K562 (cell line): ENCODE data around the gene ZDHHC18. TPM values are rescaled to one million over a fixed set of nuclear protein-coding genes. Genes with fewer than 3 reads are reported as not detected.
A peak's percentile ranks its signal among the peaks of the same experiment; 100 is the strongest.

Experiments
- ATAC-seq: fragments of 200-7000 bp; cut with Tn5 transposase; 3 replicates; pipeline ENCODE4 v1.9.1; 2020; ENCODE audit warnings: moderate library complexity
- BruUV-seq: library from RNA; stranded (reverse); fragments of 400-500 nt; replicated peaks from 2 replicates; lab custom pipeline; 2021; lab: Mats Ljungman, UMichigan
- CTCF ChIA-PET: fragments of 300-600 bp; formaldehyde crosslinking; extraction: SDS; loops from one replicate; lab custom pipeline; 2021; ENCODE audit warnings: low intra/inter-chr PET ratio; lab: Yijun Ruan, JAX
- POLR2A ChIA-PET: fragments of 300-600, 350-650 bp; sonication (Branson Sonifier 250); formaldehyde crosslinking; extraction: SDS; loops from one replicate; lab custom pipeline; 2021; ENCODE audit warnings: antibody characterized with exemption, inconsistent platforms; lab: Yijun Ruan, JAX
- DNase-seq, 4 experiments: peaks; one replicate each; pipeline versions ENCODE4 v3.0.0 to v3.0.0-alpha.2; 2011 to 2018; ENCODE audit warnings: low spot score in 3 of 4, mixed read lengths in 3 of 4; ENCODE audit errors: extremely low read depth in 1 of 4
- FAIRE-seq: peaks from 2 replicates; lab custom pipeline; 2011; peaks lifted over from hg19 to GRCh38; lab: Jason Lieb, UNC
- H2AFZ ChIP-seq: 2 replicates; pipeline ENCODE4 v1.6.0; 2011; ENCODE audit warnings: low read depth, low read length, control low read depth, inconsistent platforms
- H3K27ac ChIP-seq: fragments of 200-600 bp; 3 replicates; pipeline ENCODE4 v1.8.0; 2011; ENCODE audit warnings: low read depth, mild to moderate bottlenecking, control low read depth, inconsistent platforms, low read length, moderate library complexity, mixed read lengths; ENCODE audit errors: extremely low read depth
- H3K27me3 ChIP-seq, 2 experiments: fragments of 300-600 bp in 1 of 2; 2 replicates in 1 of 2; 3 replicates in 1 of 2; pipeline versions ENCODE4 v1.6.0 to v1.8.0; 2011; ENCODE audit warnings: inconsistent platforms in 2 of 2, low read length in 2 of 2, mild to moderate bottlenecking in 1 of 2, mixed read lengths in 1 of 2, moderate library complexity in 1 of 2; ENCODE audit not compliant: control insufficient read depth in 2 of 2, insufficient read depth in 2 of 2
- H3K36me3 ChIP-seq: fragments of 300-600 bp; 3 replicates; pipeline ENCODE4 v1.8.0; 2011; ENCODE audit warnings: mild to moderate bottlenecking, low read length, inconsistent platforms; ENCODE audit not compliant: control insufficient read depth, insufficient read depth
- H3K4me1 ChIP-seq, 2 experiments: fragments of 200-600 bp in 1 of 2; replicated peaks in 1 of 2; 2 replicates in 1 of 2; 3 replicates in 1 of 2; pipeline versions ENCODE4 v1.5.1 to v1.8.0; 2011; ENCODE audit warnings: inconsistent platforms in 2 of 2, low read length in 2 of 2, mild to moderate bottlenecking in 1 of 2, mixed read lengths in 1 of 2, moderate library complexity in 1 of 2; ENCODE audit not compliant: control insufficient read depth in 2 of 2, insufficient read depth in 2 of 2
- H3K4me2 ChIP-seq: 2 replicates; pipeline ENCODE4 v1.6.1; 2011; ENCODE audit warnings: low read length, control low read depth, inconsistent platforms, mixed read lengths; ENCODE audit not compliant: insufficient read depth
- H3K4me3 ChIP-seq: fragments of 200-600 bp; sonication (generic), shearing (Covaris generic); 2 replicates; pipeline ENCODE4 v1.5.1; 2016; ENCODE audit warnings: control low read depth, inconsistent platforms
- H3K79me2 ChIP-seq: fragments of 200-600 bp; 3 replicates; pipeline ENCODE4 v1.8.0; 2011; ENCODE audit warnings: low read length, inconsistent platforms; ENCODE audit not compliant: control insufficient read depth, insufficient read depth
- H3K9ac ChIP-seq, 2 experiments: 2 replicates each; pipeline versions ENCODE4 v1.6.0 to v1.6.1; 2011; ENCODE audit warnings: low read depth in 2 of 2, low read length in 2 of 2, control low read depth in 1 of 2, inconsistent platforms in 1 of 2, mild to moderate bottlenecking in 1 of 2, mixed read lengths in 1 of 2; ENCODE audit not compliant: insufficient read depth in 1 of 2
- H3K9me1 ChIP-seq: one replicate; pipeline ENCODE4 v1.6.0; 2011; ENCODE audit warnings: inconsistent platforms, mild to moderate bottlenecking, low read length, moderate library complexity; ENCODE audit not compliant: control insufficient read depth, insufficient read depth
- H3K9me3 ChIP-seq: replicated peaks from 2 replicates; pipeline ENCODE4 v1.5.1; 2011; ENCODE audit warnings: low read depth, low read length, inconsistent platforms; ENCODE audit not compliant: control insufficient read depth, insufficient read depth
- H4K20me1 ChIP-seq: replicated peaks from 2 replicates; pipeline ENCODE4 v1.6.1; 2011; ENCODE audit warnings: low read length, inconsistent platforms, mixed read lengths; ENCODE audit not compliant: control insufficient read depth, insufficient read depth
- BCOR ChIP-seq: fragments of 450-650 bp; IDR thresholded peaks from 2 replicates; pipeline ENCODE4 v1.6.1; 2016
- HMG20B ChIP-seq: fragments of 250-450 bp; sonication (Bioruptor Pico); IDR thresholded peaks from 2 replicates; pipeline ENCODE4 v1.5.0; 2021; ENCODE audit warnings: mild to moderate bottlenecking
- RBM25 ChIP-seq: fragments of 200-400 bp; formaldehyde crosslinking; IDR thresholded peaks from 2 replicates; pipeline ENCODE4 v1.6.1; 2018; ENCODE audit warnings: low read length, low read depth, moderate library complexity; ENCODE audit not compliant: severe bottlenecking
- WGBS: fragments of 100-300 bp; shearing (Covaris generic); methylation state at CpG from one replicate; pipeline ENCODE4 v1.1.6; 2016; ENCODE audit warnings: low coverage, mixed read lengths; ENCODE audit not compliant: insufficient coverage; ENCODE audit errors: missing lambda C conversion rate; 5-methylcytosine and 5-hydroxymethylcytosine counted together
- in situ Hi-C: fragments of 300-500 bp; cut with MboI; formaldehyde crosslinking; loops from 4 replicates; pipeline ENCODE4 v1.15.0; 2018; ENCODE audit warnings: inconsistent platforms, mixed read lengths
- intact Hi-C: fragments of 100-400 bp; cut with micrococcal nuclease; formaldehyde crosslinking; loops from 2 replicates; pipeline ENCODE4 v1.14.2; 2022
- polyA plus RNA-seq, 8 experiments: library from polyadenylated mRNA; depleted of rRNA in 4 of 8; stranded (reverse) in 5 of 8; unstranded in 3 of 8; fragments of >200 nt; fragmentation: Nextera tagmentation in 2 of 8; fragmentation: Illumina TruSeq in 1 of 8; extraction: Ambion mirVana in 2 of 8; extraction: Trizol in 1 of 8; gene quantifications; 2 replicates each; pipeline versions ENCODE4 v1.2.1 to v1.2.3, GENCODE V29; 2011 to 2014; ENCODE audit warnings: inconsistent platforms in 1 of 8, missing spikeins in 1 of 8
- total RNA-seq, 7 experiments: library from RNA; depleted of rRNA in 6 of 7; stranded (reverse); fragments of >200 nt in 6 of 7; fragmentation: Illumina TruSeq in 2 of 7; extraction: Trizol in 2 of 7; gene quantifications; 2 replicates each; pipeline versions ENCODE4 v1.2.1 to v1.2.3, GENCODE V29; 2011 to 2021; ENCODE audit warnings: low replicate concordance in 1 of 7
- TF ChIP-seq, protein P1 (sequence below), 2 experiments: fragments of 450-650 bp; IDR thresholded peaks; 2 replicates each; pipeline ENCODE4 v1.6.1; 2018; ENCODE audit warnings: mild to moderate bottlenecking in 2 of 2, low read depth in 1 of 2; ENCODE audit not compliant: partially characterized antibody in 2 of 2

The ZDHHC18 gene
- total and polyA plus RNA-seq, 9 of the 15 experiments (the other 6 are each of a cell fraction or from before 2014, with no cell fraction given): 0.42 to 35.6 (median 15.8) TPM

DNA sequence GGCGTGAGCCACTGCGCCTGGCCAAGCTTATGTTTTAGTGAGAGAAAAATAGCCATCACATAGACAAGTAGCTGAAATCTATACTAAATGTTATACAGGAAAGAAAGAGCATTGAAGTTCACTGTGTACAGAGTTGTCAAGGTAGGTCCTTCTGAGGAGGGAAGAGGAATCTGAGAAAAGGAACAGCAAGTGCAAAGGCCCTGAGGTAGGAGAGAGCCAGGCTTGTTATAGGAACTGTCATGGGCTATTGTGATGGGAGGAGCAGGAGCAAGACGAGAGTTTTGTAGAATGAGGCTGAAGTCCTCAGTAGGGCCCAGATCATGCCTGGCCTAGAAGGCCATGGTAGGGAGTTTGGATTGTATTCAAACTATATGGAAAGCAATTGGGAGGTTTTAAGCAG, 4.6 kb downstream of the ZDHHC18 start:
- no peak overlapping the region for H2AFZ ChIP-seq
- peaks cover 71% of the 10 kb centered on the region for H3K36me3 ChIP-seq
- H3K27me3 ChIP-seq: no peaks in the 10 kb centered on the region
- intact Hi-C loops (no loop called here), in situ Hi-C loops (no loop called here)
- FAIRE-seq (no peak), DNase-seq (no peak), ATAC-seq (no peak)
- peaks cover 33 to 38% of the 10 kb centered on the region in 2 experiments for H3K4me1 ChIP-seq
- H4K20me1 ChIP-seq: peaks cover 16% of the 10 kb centered on the region; the same call in 1 of the 2 replicates
- H3K9me3 ChIP-seq: no peaks in the 10 kb centered on the region
- peaks cover 41% of the 10 kb centered on the region for H3K79me2 ChIP-seq
- no peak overlapping the region for H3K9ac ChIP-seq
- POLR2A ChIA-PET: interaction anchor here (0.6 to 1.2 kb wide), 5 partner anchors 8 to 40 kb away, joined by 3 to 4 read pairs (median 3); no protein-coding TSS in a partner anchor
- H3K9me1 ChIP-seq: peaks cover 10% of the 10 kb centered on the region
- no peak overlapping the region for H3K27ac ChIP-seq
- TF ChIP-seq RBM25 (peak; percentile 58), HMG20B (no peak), BCOR (0 out of 2 replicates have a peak, but pooled peaks have one; percentile 20)
- TF ChIP-seq, protein P1, sequence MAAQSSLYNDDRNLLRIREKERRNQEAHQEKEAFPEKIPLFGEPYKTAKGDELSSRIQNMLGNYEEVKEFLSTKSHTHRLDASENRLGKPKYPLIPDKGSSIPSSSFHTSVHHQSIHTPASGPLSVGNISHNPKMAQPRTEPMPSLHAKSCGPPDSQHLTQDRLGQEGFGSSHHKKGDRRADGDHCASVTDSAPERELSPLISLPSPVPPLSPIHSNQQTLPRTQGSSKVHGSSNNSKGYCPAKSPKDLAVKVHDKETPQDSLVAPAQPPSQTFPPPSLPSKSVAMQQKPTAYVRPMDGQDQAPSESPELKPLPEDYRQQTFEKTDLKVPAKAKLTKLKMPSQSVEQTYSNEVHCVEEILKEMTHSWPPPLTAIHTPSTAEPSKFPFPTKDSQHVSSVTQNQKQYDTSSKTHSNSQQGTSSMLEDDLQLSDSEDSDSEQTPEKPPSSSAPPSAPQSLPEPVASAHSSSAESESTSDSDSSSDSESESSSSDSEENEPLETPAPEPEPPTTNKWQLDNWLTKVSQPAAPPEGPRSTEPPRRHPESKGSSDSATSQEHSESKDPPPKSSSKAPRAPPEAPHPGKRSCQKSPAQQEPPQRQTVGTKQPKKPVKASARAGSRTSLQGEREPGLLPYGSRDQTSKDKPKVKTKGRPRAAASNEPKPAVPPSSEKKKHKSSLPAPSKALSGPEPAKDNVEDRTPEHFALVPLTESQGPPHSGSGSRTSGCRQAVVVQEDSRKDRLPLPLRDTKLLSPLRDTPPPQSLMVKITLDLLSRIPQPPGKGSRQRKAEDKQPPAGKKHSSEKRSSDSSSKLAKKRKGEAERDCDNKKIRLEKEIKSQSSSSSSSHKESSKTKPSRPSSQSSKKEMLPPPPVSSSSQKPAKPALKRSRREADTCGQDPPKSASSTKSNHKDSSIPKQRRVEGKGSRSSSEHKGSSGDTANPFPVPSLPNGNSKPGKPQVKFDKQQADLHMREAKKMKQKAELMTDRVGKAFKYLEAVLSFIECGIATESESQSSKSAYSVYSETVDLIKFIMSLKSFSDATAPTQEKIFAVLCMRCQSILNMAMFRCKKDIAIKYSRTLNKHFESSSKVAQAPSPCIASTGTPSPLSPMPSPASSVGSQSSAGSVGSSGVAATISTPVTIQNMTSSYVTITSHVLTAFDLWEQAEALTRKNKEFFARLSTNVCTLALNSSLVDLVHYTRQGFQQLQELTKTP (IDR thresholded peaks at IDR 0.05; ENCODE audit: low read depth in 1 of 2, partially characterized antibody in 2 of 2): no peak
- no peak overlapping the region for H3K4me2 ChIP-seq
- no TSS peak for BruUV-seq
- CTCF ChIA-PET: no interaction called here
- H3K4me3 ChIP-seq: no peak overlapping the region
- 94% methylated on average over 3 of the region's 3 CpGs for WGBS
